HepG2 (cell line): ENCODE measurements around the gene CACNA1G. TPM values are rescaled to one million over a fixed set of nuclear protein-coding genes. Genes with fewer than 3 reads are reported as not detected.
A peak's percentile ranks its signal among the peaks of the same experiment; 100 is the strongest.

Source experiments
- ATF5 ChIP-seq: sonication (generic); formaldehyde crosslinking; IDR thresholded peaks from 2 replicates; pipeline ENCODE4 v1.4.0; 2020; ENCODE audit warnings: mild to moderate bottlenecking, low read depth, missing genetic modification reagents
- BHLHE40 ChIP-seq: IDR thresholded peaks from 2 replicates; pipeline ENCODE4 v1.6.1; 2011; ENCODE audit warnings: low read length, improper control_type of control experiment
- CHD4 ChIP-seq: fragments of 200-600 bp; sonication (generic); IDR thresholded peaks from 2 replicates; pipeline ENCODE4 v1.7.0; 2017; ENCODE audit warnings: mild to moderate bottlenecking, low read length, borderline replicate concordance
- DZIP1 ChIP-seq: sonication (generic); formaldehyde crosslinking; IDR thresholded peaks from 2 replicates; pipeline ENCODE4 v1.5.0; 2020; ENCODE audit warnings: mild to moderate bottlenecking, missing genetic modification reagents
- ELF1 ChIP-seq: sonication (generic); formaldehyde crosslinking; IDR thresholded peaks from 2 replicates; pipeline ENCODE4 v1.4.0; 2020; ENCODE audit warnings: missing genetic modification reagents
- NFE2 ChIP-seq: sonication (generic); formaldehyde crosslinking; IDR thresholded peaks from 2 replicates; pipeline ENCODE4 v1.4.0; 2020; ENCODE audit warnings: missing genetic modification reagents
- RBM22 ChIP-seq: fragments of 200-400 bp; formaldehyde crosslinking; optimal IDR thresholded peaks from 2 replicates; pipeline ENCODE3; 2017; ENCODE audit warnings: mild to moderate bottlenecking, low read length, moderate library complexity
- SYNCRIP ChIP-seq: fragments of 200-400 bp; formaldehyde crosslinking; IDR thresholded peaks from 2 replicates; pipeline ENCODE4 v1.6.1; 2018; ENCODE audit warnings: mild to moderate bottlenecking, low read depth, low read length; ENCODE audit not compliant: insufficient read depth
- TP53 ChIP-seq: sonication (generic); formaldehyde crosslinking; conservative IDR thresholded peaks from 2 replicates; pipeline ENCODE4 v1.4.0; 2020; ENCODE audit warnings: missing genetic modification reagents
- ZFX ChIP-seq: sonication (generic); formaldehyde crosslinking; IDR thresholded peaks from 2 replicates; pipeline ENCODE4 v1.4.0; 2020; ENCODE audit warnings: mild to moderate bottlenecking, low read depth, missing genetic modification reagents, moderate library complexity
- ZNF749 ChIP-seq: sonication (generic); formaldehyde crosslinking; IDR thresholded peaks from 2 replicates; pipeline ENCODE4 v1.8.0; 2022; ENCODE audit warnings: mild to moderate bottlenecking, missing genetic modification reagents, moderate library complexity, borderline replicate concordance
- ZSCAN30 ChIP-seq: sonication (generic); formaldehyde crosslinking; IDR thresholded peaks from 2 replicates; pipeline ENCODE4 v1.5.0; 2020; ENCODE audit warnings: mild to moderate bottlenecking, missing genetic modification reagents
- polyA plus RNA-seq, 8 experiments: library from polyadenylated mRNA; depleted of rRNA in 3 of 8; stranded (reverse) in 7 of 8; unstranded in 1 of 8; fragments of >200 nt; fragmentation: Illumina TruSeq in 4 of 8; extraction: Trizol in 4 of 8; gene quantifications; 2 replicates each; pipeline versions ENCODE4 v1.2.1 to v1.2.3, GENCODE V29; 2011 to 2016; ENCODE audit warnings: low read depth in 4 of 8, missing spikeins in 1 of 8, mixed read lengths in 1 of 8; ENCODE audit not compliant: insufficient read depth in 1 of 8
- total RNA-seq, 5 experiments: library from RNA; depleted of rRNA; stranded (reverse); fragments of >200 nt; fragmentation: Illumina TruSeq; extraction: Trizol; gene quantifications; 2 replicates each; pipeline ENCODE4 v1.2.3, GENCODE V29; 2016; ENCODE audit warnings: low read depth in 1 of 5
- TF ChIP-seq, protein P1 (sequence below): sonication (generic); formaldehyde crosslinking; IDR thresholded peaks from 2 replicates; pipeline ENCODE4 v1.5.0; 2020; ENCODE audit warnings: missing genetic modification reagents, mild to moderate bottlenecking, borderline replicate concordance
- TF ChIP-seq, protein P2 (sequence below): sonication (generic); formaldehyde crosslinking; IDR thresholded peaks from 2 replicates; pipeline ENCODE4 v1.4.0; 2020; ENCODE audit warnings: missing genetic modification reagents
- TF ChIP-seq, protein P3 (sequence below): sonication (generic); formaldehyde crosslinking; IDR thresholded peaks from 2 replicates; pipeline ENCODE4 v1.4.0; 2020; ENCODE audit warnings: missing genetic modification reagents, borderline replicate concordance
- TF ChIP-seq, protein P4 (sequence below): sonication (generic); formaldehyde crosslinking; IDR thresholded peaks from 2 replicates; pipeline ENCODE4 v1.9.0; 2022; ENCODE audit warnings: missing genetic modification reagents, mild to moderate bottlenecking, borderline replicate concordance

Gene CACNA1G
- total and polyA plus RNA-seq, 2 of the 13 experiments (the other 11 are each of a cell fraction or from before 2014, with no cell fraction given) = 0.02 TPM; not detected in 1

DNA sequence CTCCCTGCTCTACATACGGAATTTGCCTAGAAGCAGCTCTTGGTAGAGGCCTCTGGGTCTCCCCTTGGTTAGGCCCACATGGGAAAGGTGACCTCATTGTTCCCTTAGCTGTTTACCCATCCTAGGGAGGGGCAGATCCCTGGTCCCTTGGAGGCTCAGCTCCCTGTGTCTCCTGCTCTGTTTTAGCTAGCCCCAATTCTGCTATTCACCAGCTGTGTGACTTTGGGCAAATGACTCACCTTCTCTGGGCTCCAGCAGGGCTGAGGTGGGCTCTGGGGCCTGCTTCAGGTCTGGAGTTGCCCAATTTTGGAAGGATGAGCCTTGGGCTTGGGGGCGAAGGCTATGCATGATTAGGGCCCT is 78.1 kb downstream of the CACNA1G start (continued):
- TF ChIP-seq, protein P1, sequence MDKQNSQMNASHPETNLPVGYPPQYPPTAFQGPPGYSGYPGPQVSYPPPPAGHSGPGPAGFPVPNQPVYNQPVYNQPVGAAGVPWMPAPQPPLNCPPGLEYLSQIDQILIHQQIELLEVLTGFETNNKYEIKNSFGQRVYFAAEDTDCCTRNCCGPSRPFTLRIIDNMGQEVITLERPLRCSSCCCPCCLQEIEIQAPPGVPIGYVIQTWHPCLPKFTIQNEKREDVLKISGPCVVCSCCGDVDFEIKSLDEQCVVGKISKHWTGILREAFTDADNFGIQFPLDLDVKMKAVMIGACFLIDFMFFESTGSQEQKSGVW (CRISPR knock-in tag) = no peak
- TF ChIP-seq, protein P2, sequence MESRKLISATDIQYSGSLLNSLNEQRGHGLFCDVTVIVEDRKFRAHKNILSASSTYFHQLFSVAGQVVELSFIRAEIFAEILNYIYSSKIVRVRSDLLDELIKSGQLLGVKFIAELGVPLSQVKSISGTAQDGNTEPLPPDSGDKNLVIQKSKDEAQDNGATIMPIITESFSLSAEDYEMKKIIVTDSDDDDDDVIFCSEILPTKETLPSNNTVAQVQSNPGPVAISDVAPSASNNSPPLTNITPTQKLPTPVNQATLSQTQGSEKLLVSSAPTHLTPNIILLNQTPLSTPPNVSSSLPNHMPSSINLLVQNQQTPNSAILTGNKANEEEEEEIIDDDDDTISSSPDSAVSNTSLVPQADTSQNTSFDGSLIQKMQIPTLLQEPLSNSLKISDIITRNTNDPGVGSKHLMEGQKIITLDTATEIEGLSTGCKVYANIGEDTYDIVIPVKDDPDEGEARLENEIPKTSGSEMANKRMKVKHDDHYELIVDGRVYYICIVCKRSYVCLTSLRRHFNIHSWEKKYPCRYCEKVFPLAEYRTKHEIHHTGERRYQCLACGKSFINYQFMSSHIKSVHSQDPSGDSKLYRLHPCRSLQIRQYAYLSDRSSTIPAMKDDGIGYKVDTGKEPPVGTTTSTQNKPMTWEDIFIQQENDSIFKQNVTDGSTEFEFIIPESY (CRISPR knock-in tag) = no peak
- no peak for TF ChIP-seq NFE2
- TF ChIP-seq BHLHE40 = no peak
- TF ChIP-seq RBM22 = peak; percentile 23
- TF ChIP-seq ATF5 (CRISPR knock-in tag) = no peak
- no peak for TF ChIP-seq TP53 (CRISPR knock-in tag)
- TF ChIP-seq CHD4 = peak; percentile 64; the same call in 1 of the 2 replicates
- TF ChIP-seq, protein P3, sequence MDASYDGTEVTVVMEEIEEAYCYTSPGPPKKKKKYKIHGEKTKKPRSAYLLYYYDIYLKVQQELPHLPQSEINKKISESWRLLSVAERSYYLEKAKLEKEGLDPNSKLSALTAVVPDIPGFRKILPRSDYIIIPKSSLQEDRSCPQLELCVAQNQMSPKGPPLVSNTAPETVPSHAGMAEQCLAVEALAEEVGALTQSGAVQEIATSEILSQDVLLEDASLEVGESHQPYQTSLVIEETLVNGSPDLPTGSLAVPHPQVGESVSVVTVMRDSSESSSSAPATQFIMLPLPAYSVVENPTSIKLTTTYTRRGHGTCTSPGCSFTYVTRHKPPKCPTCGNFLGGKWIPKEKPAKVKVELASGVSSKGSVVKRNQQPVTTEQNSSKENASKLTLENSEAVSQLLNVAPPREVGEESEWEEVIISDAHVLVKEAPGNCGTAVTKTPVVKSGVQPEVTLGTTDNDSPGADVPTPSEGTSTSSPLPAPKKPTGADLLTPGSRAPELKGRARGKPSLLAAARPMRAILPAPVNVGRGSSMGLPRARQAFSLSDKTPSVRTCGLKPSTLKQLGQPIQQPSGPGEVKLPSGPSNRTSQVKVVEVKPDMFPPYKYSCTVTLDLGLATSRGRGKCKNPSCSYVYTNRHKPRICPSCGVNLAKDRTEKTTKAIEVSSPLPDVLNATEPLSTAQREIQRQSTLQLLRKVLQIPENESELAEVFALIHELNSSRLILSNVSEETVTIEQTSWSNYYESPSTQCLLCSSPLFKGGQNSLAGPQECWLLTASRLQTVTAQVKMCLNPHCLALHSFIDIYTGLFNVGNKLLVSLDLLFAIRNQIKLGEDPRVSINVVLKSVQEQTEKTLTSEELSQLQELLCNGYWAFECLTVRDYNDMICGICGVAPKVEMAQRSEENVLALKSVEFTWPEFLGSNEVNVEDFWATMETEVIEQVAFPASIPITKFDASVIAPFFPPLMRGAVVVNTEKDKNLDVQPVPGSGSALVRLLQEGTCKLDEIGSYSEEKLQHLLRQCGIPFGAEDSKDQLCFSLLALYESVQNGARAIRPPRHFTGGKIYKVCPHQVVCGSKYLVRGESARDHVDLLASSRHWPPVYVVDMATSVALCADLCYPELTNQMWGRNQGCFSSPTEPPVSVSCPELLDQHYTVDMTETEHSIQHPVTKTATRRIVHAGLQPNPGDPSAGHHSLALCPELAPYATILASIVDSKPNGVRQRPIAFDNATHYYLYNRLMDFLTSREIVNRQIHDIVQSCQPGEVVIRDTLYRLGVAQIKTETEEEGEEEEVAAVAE (CRISPR knock-in tag) = peak; percentile 0; the same call in 1 of the 2 replicates
- no peak for TF ChIP-seq ELF1 (CRISPR knock-in tag)
- no peak for TF ChIP-seq DZIP1 (CRISPR knock-in tag)
- TF ChIP-seq ZNF749 (CRISPR knock-in tag) = no peak
- TF ChIP-seq, protein P4, sequence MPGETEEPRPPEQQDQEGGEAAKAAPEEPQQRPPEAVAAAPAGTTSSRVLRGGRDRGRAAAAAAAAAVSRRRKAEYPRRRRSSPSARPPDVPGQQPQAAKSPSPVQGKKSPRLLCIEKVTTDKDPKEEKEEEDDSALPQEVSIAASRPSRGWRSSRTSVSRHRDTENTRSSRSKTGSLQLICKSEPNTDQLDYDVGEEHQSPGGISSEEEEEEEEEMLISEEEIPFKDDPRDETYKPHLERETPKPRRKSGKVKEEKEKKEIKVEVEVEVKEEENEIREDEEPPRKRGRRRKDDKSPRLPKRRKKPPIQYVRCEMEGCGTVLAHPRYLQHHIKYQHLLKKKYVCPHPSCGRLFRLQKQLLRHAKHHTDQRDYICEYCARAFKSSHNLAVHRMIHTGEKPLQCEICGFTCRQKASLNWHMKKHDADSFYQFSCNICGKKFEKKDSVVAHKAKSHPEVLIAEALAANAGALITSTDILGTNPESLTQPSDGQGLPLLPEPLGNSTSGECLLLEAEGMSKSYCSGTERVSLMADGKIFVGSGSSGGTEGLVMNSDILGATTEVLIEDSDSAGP (CRISPR knock-in tag) = peak; percentile 34; the same call in 1 of the 2 replicates
- TF ChIP-seq ZFX (CRISPR knock-in tag) = peak; percentile 15; the same call in 1 of the 2 replicates
- TF ChIP-seq ZSCAN30 (CRISPR knock-in tag) = no peak
- no peak for TF ChIP-seq SYNCRIP
